Smooth muscle cell of the coronary artery (primary cell): ENCODE measurements around the gene RHOG. TPM values are rescaled to one million over a fixed set of nuclear protein-coding genes. Genes with fewer than 3 reads are reported as not detected.

ENCODE experiments used
- total RNA-seq: library from RNA; depleted of rRNA; stranded (reverse); fragments of >200 nt; gene quantifications from 2 replicates; pipeline ENCODE4 v1.2.3, GENCODE V29; 2014; ENCODE audit warnings: low replicate concordance

The RHOG gene
- 7.1 and 9.0 TPM in 2 replicates for total RNA-seq

GRCh38 chr11:3840870-3841425, at the start of gene RHOG:
Gene RHOG (minus strand): TSS chr11:3840959. CDS start chr11:3828138, 12,821 bp downstream.

GRCh38 chr11:3854977-3855807, 14.4 kb upstream of the RHOG start, which contains the start of gene STIM1:
Gene STIM1 (plus strand): TSS chr11:3855664. CDS start chr11:3856271, 607 bp downstream.

GRCh38 chr11:3807909-3808860, 32.6 kb downstream of the RHOG start, which contains the start of gene PGAP2:
Gene PGAP2 (plus strand): TSS chr11:3808560. CDS start chr11:3811260, 2,700 bp downstream.

GRCh38 chr11:3797329-3798090, 43.2 kb downstream of the RHOG start, which contains the start of gene NUP98:
Gene NUP98 (minus strand): TSS chr11:3797554. CDS start chr11:3782117, 15,437 bp downstream.

Other genes with a start within 250 kb of the RHOG start
- 1.1 TPM in 1 of 2 replicates, not detected in the other for gene ART5, start 199.0 kb downstream of the RHOG start, total RNA-seq
- not detected in 2 replicates for gene ART1, start 195.8 kb downstream of the RHOG start, total RNA-seq
- gene CHRNA10, start 169.6 kb downstream of the RHOG start, total RNA-seq = 0.23 and 1.1 TPM in 2 replicates
- gene NUP98, start 43.4 kb downstream of the RHOG start, total RNA-seq = 65.9 and 70.9 TPM in 2 replicates
- 8.9 and 18.0 TPM in 2 replicates for gene PGAP2, start 32.4 kb downstream of the RHOG start, total RNA-seq
- 32.9 and 122 TPM in 2 replicates for gene STIM1, start 14.7 kb upstream of the RHOG start, total RNA-seq